GM12864 (cell line): ENCODE results near the gene SKAP1.

Experiments used
- DNase-seq: peaks from one replicate; pipeline ENCODE4 v3.0.0-alpha.2; 2011; ENCODE audit warnings: low read depth
- H3K4me3 ChIP-seq: 2 replicates; pipeline ENCODE4 v1.5.1; 2011; ENCODE audit warnings: mild to moderate bottlenecking, low read depth, low read length, control low read depth
- CTCF ChIP-seq: IDR thresholded peaks from 2 replicates; pipeline ENCODE4 v1.5.1; 2011; ENCODE audit warnings: low read depth, mild to moderate bottlenecking, moderate library complexity, low read length, control low read depth, inconsistent platforms; ENCODE audit errors: missing control alignments

The SKAP1 gene

GRCh38 chr17:48310748-48311213, 119.2 kb downstream of the SKAP1 start:
- H3K4me3 ChIP-seq, result no peak overlapping the region
- no peak for DNase-seq
- no peak for TF ChIP-seq CTCF

GRCh38 chr17:48308581-48308980, 121.4 kb downstream of the SKAP1 start:
- TF ChIP-seq CTCF, result no peak
- H3K4me3 ChIP-seq, result no peak overlapping the region
- DNase-seq, result no peak

- DNase-seq, result peak; percentile 41
- peak; percentile 85 for TF ChIP-seq CTCF
- no peak overlapping the region for H3K4me3 ChIP-seq
Measured at GRCh38 chr17:48307814-48308411, 122.1 kb downstream of the SKAP1 start.

GRCh38 chr17:48307255-48307654, 122.8 kb downstream of the SKAP1 start:
- no peak for DNase-seq
- no peak for TF ChIP-seq CTCF
- H3K4me3 ChIP-seq, result no peak overlapping the region

GRCh38 chr17:48301002-48301401, 129.0 kb downstream of the SKAP1 start:
- no peak for DNase-seq
- TF ChIP-seq CTCF, result no peak
- H3K4me3 ChIP-seq, result no peak overlapping the region

GRCh38 chr17:48299760-48300159, 130.3 kb downstream of the SKAP1 start:
- DNase-seq, result peak; percentile 58
- no peak overlapping the region for H3K4me3 ChIP-seq
- no peak for TF ChIP-seq CTCF

DNA sequence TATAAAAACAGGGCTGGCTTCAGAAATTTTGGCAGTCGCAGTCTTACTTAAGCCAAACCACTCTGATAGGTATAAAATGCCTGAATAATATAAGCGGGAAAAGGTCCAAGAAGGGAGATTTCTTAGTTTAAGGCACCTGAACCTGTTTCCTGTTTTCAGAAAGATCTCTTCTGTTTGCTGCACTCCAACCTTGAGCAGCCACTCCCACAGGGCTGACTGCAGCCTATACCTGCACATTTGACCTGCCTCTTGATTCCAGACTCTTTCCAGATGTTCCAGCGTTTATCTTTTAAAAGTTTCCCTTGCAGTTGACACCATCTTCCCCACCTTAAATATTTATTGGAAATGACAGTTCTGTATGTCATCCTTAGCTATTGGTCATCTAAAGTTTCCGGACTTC, 132.2 kb downstream of the SKAP1 start:
- H3K4me3 ChIP-seq, result no peak overlapping the region
- DNase-seq, result no peak
- TF ChIP-seq CTCF, result no peak
